H1 (cell line): ENCODE measurements around the gene LHX8. TPM values are rescaled to one million over a fixed set of nuclear protein-coding genes. Genes with fewer than 3 reads are reported as not detected.
A peak's percentile ranks its signal among the peaks of the same experiment; 100 is the strongest.

ENCODE experiments used
- CBX5 ChIP-seq: fragments of 300-800, 300-1000 bp; sonication (generic); IDR thresholded peaks from 2 replicates; pipeline ENCODE4 v1.7.1; 2016; ENCODE audit warnings: antibody characterized with exemption, low read length, low read depth
- CBX8 ChIP-seq: fragments of 300-800, 300-1000 bp; sonication (generic); IDR thresholded peaks from 2 replicates; pipeline ENCODE4 v1.7.1; 2016; ENCODE audit warnings: low read depth, low read length, borderline replicate concordance
- CEBPB ChIP-seq: IDR thresholded peaks from 2 replicates; pipeline ENCODE4 v1.6.1; 2012; ENCODE audit warnings: low read depth, low read length
- EGR1 ChIP-seq: IDR thresholded peaks from 2 replicates; pipeline ENCODE4 v1.6.1; 2011; ENCODE audit warnings: low read depth, low read length, borderline replicate concordance
- EZH2 ChIP-seq: fragments of 200-600 bp; sonication (generic); IDR thresholded peaks from 2 replicates; pipeline ENCODE4 v1.7.1; 2012; ENCODE audit warnings: low read depth, mild to moderate bottlenecking, moderate library complexity, low read length, inconsistent platforms; ENCODE audit not compliant: severe bottlenecking
- FOSL1 ChIP-seq: IDR thresholded peaks from 2 replicates; pipeline ENCODE4 v1.6.1; 2011; ENCODE audit warnings: mild to moderate bottlenecking, low read depth, low read length, moderate library complexity; ENCODE audit not compliant: insufficient read depth
- HDAC6 ChIP-seq: IDR thresholded peaks from one replicate; pipeline ENCODE4 v1.7.1; 2012; ENCODE audit warnings: low read depth, mild to moderate bottlenecking, inconsistent platforms, low read length, moderate library complexity
- JUN ChIP-seq: IDR thresholded peaks from 2 replicates; pipeline ENCODE4 v1.6.1; 2011; ENCODE audit warnings: low read depth, mild to moderate bottlenecking, improper control_type of control experiment, low read length
- JUND ChIP-seq: IDR thresholded peaks from 2 replicates; pipeline ENCODE4 v1.6.1; 2011; ENCODE audit warnings: mild to moderate bottlenecking, improper control_type of control experiment, low read length
- POLR2A ChIP-seq, 2 experiments: IDR thresholded peaks; 1 replicate in 1 of 2; 2 replicates in 1 of 2; pipeline ENCODE4 v1.6.1; 2011; ENCODE audit warnings: low read depth in 2 of 2, low read length in 2 of 2, mild to moderate bottlenecking in 2 of 2; ENCODE audit errors: control extremely low read depth in 1 of 2
- POLR2AphosphoS5 ChIP-seq: IDR thresholded peaks from 2 replicates; pipeline ENCODE4 v1.6.1; 2011; ENCODE audit warnings: low read depth, low read length
- RFX5 ChIP-seq: IDR thresholded peaks from 2 replicates; pipeline ENCODE4 v1.6.1; 2011; ENCODE audit warnings: low read depth, low read length, improper control_type of control experiment, borderline replicate concordance
- RNF2 ChIP-seq: fragments of 200-900, 300-1000 bp; sonication (generic); IDR thresholded peaks from 2 replicates; pipeline ENCODE4 v1.7.1; 2016; ENCODE audit warnings: borderline replicate concordance, low read depth, mild to moderate bottlenecking, antibody characterized with exemption, low read length; ENCODE audit not compliant: poor library complexity, severe bottlenecking; ENCODE audit errors: missing control alignments
- SIRT6 ChIP-seq: IDR thresholded peaks from one replicate; pipeline ENCODE4 v1.7.1; 2012; ENCODE audit warnings: low read length, inconsistent platforms
- SIX5 ChIP-seq: IDR thresholded peaks from 2 replicates; pipeline ENCODE4 v1.6.1; 2011; ENCODE audit warnings: mild to moderate bottlenecking, low read depth, low read length
- SP1 ChIP-seq: IDR thresholded peaks from 2 replicates; pipeline ENCODE4 v1.6.1; 2011; ENCODE audit warnings: low read depth, low read length
- SP4 ChIP-seq: IDR thresholded peaks from 2 replicates; pipeline ENCODE4 v1.6.1; 2012; ENCODE audit warnings: low read length, inconsistent platforms
- SRF ChIP-seq: IDR thresholded peaks from 2 replicates; pipeline ENCODE4 v1.6.1; 2011; ENCODE audit warnings: mild to moderate bottlenecking, low read depth, low read length, moderate library complexity
- TBP ChIP-seq: IDR thresholded peaks from 2 replicates; pipeline ENCODE4 v1.6.1; 2011; ENCODE audit warnings: low read depth, low read length, improper control_type of control experiment
- TEAD4 ChIP-seq: IDR thresholded peaks from 2 replicates; pipeline ENCODE4 v1.6.1; 2012; ENCODE audit warnings: low read depth, low read length, inconsistent platforms, mixed read lengths
- polyA plus RNA-seq, 7 experiments: library from polyadenylated mRNA; depleted of rRNA in 3 of 7; stranded (reverse) in 5 of 7; unstranded in 2 of 7; fragments of >200 nt in 5 of 7; fragments of 200-250 nt in 2 of 7; gene quantifications; 1 replicate in 5 of 7; 2 replicates in 1 of 7; 4 replicates in 1 of 7; pipeline versions ENCODE4 v1.2.1 to v1.2.3, GENCODE V29; 2011 to 2013; ENCODE audit warnings: missing spikeins in 2 of 7, mixed read lengths in 2 of 7
- total RNA-seq: library from RNA; stranded (reverse); fragmentation: NEBNext Ultra II Directional; extraction: Animal tissue kit (Norgen Biotek cat#: 25700); gene quantifications from 2 replicates; pipeline ENCODE4 v1.2.1, GENCODE V29; 2021
- TF ChIP-seq, protein P1 (sequence below): IDR thresholded peaks from 2 replicates; pipeline ENCODE4 v1.6.1; 2012; ENCODE audit warnings: inconsistent platforms
- TF ChIP-seq, protein P2 (sequence below), 3 experiments: IDR thresholded peaks; 1 replicate in 2 of 3; 2 replicates in 1 of 3; pipeline versions ENCODE4 v1.5.1 to v1.6.1; 2011; ENCODE audit warnings: low read length in 3 of 3, mild to moderate bottlenecking in 3 of 3, inconsistent platforms in 2 of 3, low read depth in 1 of 3, moderate library complexity in 1 of 3; ENCODE audit not compliant: insufficient read depth in 1 of 3; ENCODE audit errors: control extremely low read depth in 1 of 3

Gene LHX8
- total and polyA plus RNA-seq, 2 of the 8 experiments (the other 6 are each of a cell fraction or from before 2014, with no cell fraction given) = 0.50 to 1.2 TPM

GRCh38 chr1:75134647-75135572 lies 722 bp downstream of the LHX8 start (continued):
- TF ChIP-seq SP1 (no peak), TBP (no peak), SRF (no peak), CEBPB (no peak), SP4 (no peak), CBX5 (no peak), SIRT6 (no peak), EZH2 (peak; percentile 86), POLR2AphosphoS5 (no peak), SIX5 (no peak), TEAD4 (no peak), HDAC6 (no peak), RNF2 (peak; percentile 83), RFX5 (no peak), CBX8 (no peak; the same call in 1 of the 2 replicates), JUND (no peak), EGR1 (0 out of 2 replicates have a peak, but pooled peaks have one; percentile 4), JUN (no peak), POLR2A (IDR thresholded peaks at IDR 0.05; ENCODE audit: control extremely low read depth in 1 of 2, low read depth in 2 of 2, low read length in 2 of 2) (no peak), FOSL1 (no peak)
- TF ChIP-seq, protein P1, sequence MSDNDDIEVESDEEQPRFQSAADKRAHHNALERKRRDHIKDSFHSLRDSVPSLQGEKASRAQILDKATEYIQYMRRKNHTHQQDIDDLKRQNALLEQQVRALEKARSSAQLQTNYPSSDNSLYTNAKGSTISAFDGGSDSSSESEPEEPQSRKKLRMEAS = peak; percentile 44
- TF ChIP-seq, protein P2, sequence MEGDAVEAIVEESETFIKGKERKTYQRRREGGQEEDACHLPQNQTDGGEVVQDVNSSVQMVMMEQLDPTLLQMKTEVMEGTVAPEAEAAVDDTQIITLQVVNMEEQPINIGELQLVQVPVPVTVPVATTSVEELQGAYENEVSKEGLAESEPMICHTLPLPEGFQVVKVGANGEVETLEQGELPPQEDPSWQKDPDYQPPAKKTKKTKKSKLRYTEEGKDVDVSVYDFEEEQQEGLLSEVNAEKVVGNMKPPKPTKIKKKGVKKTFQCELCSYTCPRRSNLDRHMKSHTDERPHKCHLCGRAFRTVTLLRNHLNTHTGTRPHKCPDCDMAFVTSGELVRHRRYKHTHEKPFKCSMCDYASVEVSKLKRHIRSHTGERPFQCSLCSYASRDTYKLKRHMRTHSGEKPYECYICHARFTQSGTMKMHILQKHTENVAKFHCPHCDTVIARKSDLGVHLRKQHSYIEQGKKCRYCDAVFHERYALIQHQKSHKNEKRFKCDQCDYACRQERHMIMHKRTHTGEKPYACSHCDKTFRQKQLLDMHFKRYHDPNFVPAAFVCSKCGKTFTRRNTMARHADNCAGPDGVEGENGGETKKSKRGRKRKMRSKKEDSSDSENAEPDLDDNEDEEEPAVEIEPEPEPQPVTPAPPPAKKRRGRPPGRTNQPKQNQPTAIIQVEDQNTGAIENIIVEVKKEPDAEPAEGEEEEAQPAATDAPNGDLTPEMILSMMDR (IDR thresholded peaks at IDR 0.05; ENCODE audit: control extremely low read depth in 1 of 3, insufficient read depth in 1 of 3, low read depth in 1 of 3, low read length in 3 of 3) = no peak
